Measurements from ENCODE around the gene DHTKD1.

DNA sequence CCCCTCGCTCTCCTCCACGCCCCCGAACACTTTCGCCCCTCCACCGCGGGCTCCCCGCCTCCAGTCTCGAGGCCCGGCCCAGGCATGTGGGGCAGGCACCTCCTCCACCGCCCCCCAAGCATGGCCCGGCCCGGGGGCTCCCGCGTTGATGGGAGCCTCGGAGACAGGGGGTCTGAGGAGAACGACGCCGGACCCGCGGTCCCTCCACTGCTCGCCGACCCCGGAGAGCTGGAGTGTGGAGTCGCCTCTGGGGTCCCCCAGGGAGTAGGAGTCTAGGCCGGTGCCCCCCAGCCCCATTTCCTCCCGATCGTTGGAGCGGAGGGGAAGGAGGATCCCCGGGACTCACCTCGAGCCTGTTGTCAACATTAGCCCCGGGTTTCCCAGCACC is 26.4 kb upstream of the DHTKD1 start:
- TF ChIP-seq CTCF (IDR thresholded peaks at IDR 0.05) (no peak), POLR2A (IDR thresholded peaks at IDR 0.05) (no peak)
